Measurements from ENCODE around the gene RTN4IP1.

The RTN4IP1 gene

DNA sequence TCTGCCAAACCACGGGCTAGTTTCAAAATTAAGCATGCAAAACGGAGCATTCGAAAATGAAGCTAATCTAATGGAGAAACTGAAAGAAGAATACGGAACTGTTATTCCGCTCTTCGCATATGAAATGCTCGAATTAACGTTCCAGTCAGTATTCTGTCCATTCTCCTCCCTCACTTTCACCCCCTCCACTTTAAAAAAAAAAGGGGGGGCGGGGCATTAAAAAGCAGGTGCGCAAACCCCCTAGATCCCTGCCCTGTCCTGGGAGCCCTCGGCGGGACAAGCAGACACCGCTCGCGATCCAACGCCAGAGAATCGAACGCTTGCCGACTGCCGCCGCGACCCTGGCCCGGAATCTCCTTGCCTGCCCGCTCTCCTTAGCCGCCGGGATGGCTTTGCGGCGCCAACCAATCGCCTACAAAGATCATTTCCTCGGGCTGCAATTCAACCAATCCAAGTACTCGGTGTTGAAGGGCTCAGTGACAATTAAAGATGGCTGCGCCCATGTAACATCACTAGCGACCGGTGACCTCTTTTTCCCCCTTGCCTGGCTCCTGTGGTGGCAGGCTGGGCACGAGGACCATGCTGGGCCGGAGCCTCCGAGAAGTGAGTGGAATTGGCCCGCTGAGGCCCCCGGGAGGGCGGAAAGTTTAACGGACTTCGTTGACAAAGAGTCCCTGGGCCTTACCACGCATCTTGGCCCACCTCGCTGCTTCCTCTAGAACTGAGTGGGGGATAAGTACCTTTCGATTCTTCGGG, at the start of gene RTN4IP1, which contains the start of gene QRSL1:
TSS of gene RTN4IP1 (minus strand) at position 396 of the 756 bp plus-strand sequence. CDS start 477 bp downstream, outside the sequence.
TSS of gene QRSL1 (plus strand) at position 476 of the 756 bp plus-strand sequence. CDS start at position 580, 104 bp downstream.
- peak; percentile 89 for DNase-seq (ENCODE audit: low read depth)
- no peak for TF ChIP-seq CTCF (IDR thresholded peaks at IDR 0.05; ENCODE audit: low read depth, low read length, missing control alignments)
- H3K4me3 ChIP-seq (ENCODE audit: low read depth, low read length), result peak within 1 kb of the TSS; percentile 61

DNA sequence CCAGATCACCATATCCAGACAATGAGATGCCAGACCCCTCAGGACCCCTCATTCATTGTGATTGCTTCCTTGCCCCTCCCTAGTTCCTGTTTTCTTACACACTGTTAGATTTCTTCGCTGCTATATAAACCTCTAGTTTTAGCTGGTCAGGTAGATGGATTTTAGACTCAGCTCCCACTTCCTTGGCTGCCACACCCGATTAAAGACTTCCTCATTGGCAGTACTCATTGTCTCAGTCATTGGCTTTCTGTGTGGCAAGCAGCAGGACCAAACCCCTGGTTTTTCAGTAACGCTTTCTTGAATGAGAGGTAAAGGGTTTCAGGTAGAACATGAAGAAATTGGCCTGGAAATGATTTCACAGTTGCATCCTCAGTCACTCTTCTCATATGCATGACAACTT, 48.0 kb upstream of the RTN4IP1 start:
- no peak for DNase-seq (ENCODE audit: low read depth)
- H3K4me3 ChIP-seq (ENCODE audit: low read depth, low read length), result no peak overlapping the region
- TF ChIP-seq CTCF (IDR thresholded peaks at IDR 0.05; ENCODE audit: low read depth, low read length, missing control alignments), result no peak

GRCh38 chr6:106674541-106675229, 45.4 kb upstream of the RTN4IP1 start:
- TF ChIP-seq CTCF (IDR thresholded peaks at IDR 0.05; ENCODE audit: low read depth, low read length, missing control alignments), result no peak
- DNase-seq (ENCODE audit: low read depth), result no peak
- no peak overlapping the region for H3K4me3 ChIP-seq (ENCODE audit: low read depth, low read length)

GRCh38 chr6:106671651-106672050, 42.4 kb upstream of the RTN4IP1 start:
- DNase-seq (ENCODE audit: low read depth), result no peak
- TF ChIP-seq CTCF (IDR thresholded peaks at IDR 0.05; ENCODE audit: low read depth, low read length, missing control alignments), result no peak
- H3K4me3 ChIP-seq (ENCODE audit: low read depth, low read length), result no peak overlapping the region

- TF ChIP-seq CTCF (IDR thresholded peaks at IDR 0.05; ENCODE audit: low read depth, low read length, missing control alignments), result no peak
- DNase-seq (ENCODE audit: low read depth), result no peak
- no peak overlapping the region for H3K4me3 ChIP-seq (ENCODE audit: low read depth, low read length)
Observed at GRCh38 chr6:106670236-106670635, 40.9 kb upstream of the RTN4IP1 start.

- no peak for TF ChIP-seq CTCF (IDR thresholded peaks at IDR 0.05; ENCODE audit: low read depth, low read length, missing control alignments)
- no peak overlapping the region for H3K4me3 ChIP-seq (ENCODE audit: low read depth, low read length)
- DNase-seq (ENCODE audit: low read depth), result no peak
Observed at GRCh38 chr6:106667022-106667402, 37.7 kb upstream of the RTN4IP1 start.

Measured in GM12864 (cell line).